ENCODE measurements around the gene NDUFAF8. TPM values are rescaled to one million over a fixed set of nuclear protein-coding genes. Genes with fewer than 3 reads are reported as not detected.

Gene NDUFAF8
- total RNA-seq, 2 experiments from 2014 or later = 129 to 165 TPM

DNA sequence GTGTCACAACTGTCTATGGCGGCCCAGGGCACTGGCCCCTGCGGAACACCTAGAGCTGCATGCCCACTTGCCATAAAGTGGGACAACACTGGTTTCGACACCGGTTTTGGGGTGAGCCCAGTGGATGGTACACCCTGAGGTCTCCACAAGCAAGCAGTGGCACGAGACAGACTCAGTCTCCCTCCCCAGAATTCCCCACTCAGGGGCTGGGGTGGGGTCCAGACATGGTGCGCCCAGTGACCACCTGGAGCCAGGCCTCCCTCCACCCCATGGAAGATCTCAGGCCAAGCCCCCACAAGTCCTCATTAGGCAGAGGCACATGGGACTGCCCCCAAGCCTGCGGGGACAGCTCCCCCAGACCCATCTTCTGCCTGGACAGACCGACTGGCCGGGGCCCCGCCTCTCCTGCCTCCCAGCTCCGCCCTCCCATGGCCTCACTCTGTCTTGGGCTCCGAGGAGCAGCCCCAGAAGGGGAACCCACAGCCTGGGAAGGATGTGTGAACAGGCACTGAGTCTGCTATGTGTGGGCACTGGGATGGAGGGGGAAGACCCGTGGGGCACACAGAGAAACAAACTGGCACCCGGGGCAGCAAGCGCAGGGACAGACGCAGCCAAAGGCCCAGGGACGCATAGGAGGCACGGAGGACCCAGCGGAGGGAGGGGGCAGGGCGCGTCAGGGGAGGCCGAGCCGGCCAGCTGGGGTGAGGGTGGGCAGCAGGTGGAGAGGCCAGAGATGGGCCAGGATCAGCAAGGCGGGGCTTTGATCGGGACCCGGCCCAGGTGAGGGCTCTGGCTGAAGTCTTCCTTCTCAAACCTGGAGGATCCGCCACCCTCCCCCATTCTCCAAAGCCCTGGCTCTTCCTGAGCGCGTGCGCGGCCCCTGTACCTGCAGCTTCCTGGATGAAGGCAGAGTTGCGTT is 3.0 kb upstream of the NDUFAF8 start:
- peaks cover 21% of the 10 kb centered on the region for H3K36me3 ChIP-seq (ENCODE audit: insufficient read depth, low read length)
- intact Hi-C loops (cut with micrococcal nuclease; ENCODE audit: unreplicated experiment) = no loop called here

DNA sequence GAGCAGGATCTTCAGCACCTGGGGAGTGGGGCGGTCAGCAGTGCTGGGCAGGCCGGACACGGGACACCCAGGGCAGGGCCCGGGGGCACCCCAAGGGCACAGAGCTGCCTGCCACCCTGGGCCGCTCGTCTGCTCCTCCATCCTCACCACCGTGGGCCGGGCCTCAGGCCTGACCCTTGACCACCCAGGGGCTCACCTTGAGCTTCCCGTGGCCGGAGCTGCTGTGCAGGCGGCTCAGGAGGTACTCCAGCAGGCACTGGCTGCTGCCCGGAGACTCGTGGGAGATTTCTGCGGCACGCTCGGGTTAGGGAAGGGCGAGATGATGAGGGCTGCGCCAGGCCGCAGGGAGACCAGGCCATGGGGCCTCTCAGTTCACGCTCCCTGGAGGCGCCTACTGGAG is 2.3 kb upstream of the NDUFAF8 start:
- Histone ChIP-seq H3K9me3 (ENCODE audit: low read length) (no peaks in the 10 kb centered on the region), H3K4me2 (ENCODE audit: low read length) (no peak overlapping the region), H3K36me3 (ENCODE audit: insufficient read depth, low read length) (peaks cover 21% of the 10 kb centered on the region), H3K4me3 (ENCODE audit: low read depth, low read length, poor library complexity, severe bottlenecking) (no peak overlapping the region), H3K4me1 (ENCODE audit: insufficient read depth, low read length, poor library complexity, severe bottlenecking) (peaks cover 29% of the 10 kb centered on the region), H3K79me2 (ENCODE audit: insufficient read depth, low read depth, low read length) (peaks cover 30% of the 10 kb centered on the region), H3K9me2 (ENCODE audit: insufficient read depth, low read length) (no peaks in the 10 kb centered on the region), H2AFZ (ENCODE audit: low read length) (no peak overlapping the region), H3K27ac (ENCODE audit: low read depth, low read length, poor library complexity, severe bottlenecking) (no peak overlapping the region), H4K20me1 (ENCODE audit: insufficient read depth, low read length) (peaks cover under 1% of the 10 kb centered on the region; the same call in 1 of the 2 replicates)
- BruUV-seq (replicated peaks) = no TSS peak
- TF ChIP-seq EZH2phosphoT487 (IDR thresholded peaks at IDR 0.05; ENCODE audit: borderline replicate concordance, low read depth, low read length) = no peak
- TF ChIP-seq, protein P1, sequence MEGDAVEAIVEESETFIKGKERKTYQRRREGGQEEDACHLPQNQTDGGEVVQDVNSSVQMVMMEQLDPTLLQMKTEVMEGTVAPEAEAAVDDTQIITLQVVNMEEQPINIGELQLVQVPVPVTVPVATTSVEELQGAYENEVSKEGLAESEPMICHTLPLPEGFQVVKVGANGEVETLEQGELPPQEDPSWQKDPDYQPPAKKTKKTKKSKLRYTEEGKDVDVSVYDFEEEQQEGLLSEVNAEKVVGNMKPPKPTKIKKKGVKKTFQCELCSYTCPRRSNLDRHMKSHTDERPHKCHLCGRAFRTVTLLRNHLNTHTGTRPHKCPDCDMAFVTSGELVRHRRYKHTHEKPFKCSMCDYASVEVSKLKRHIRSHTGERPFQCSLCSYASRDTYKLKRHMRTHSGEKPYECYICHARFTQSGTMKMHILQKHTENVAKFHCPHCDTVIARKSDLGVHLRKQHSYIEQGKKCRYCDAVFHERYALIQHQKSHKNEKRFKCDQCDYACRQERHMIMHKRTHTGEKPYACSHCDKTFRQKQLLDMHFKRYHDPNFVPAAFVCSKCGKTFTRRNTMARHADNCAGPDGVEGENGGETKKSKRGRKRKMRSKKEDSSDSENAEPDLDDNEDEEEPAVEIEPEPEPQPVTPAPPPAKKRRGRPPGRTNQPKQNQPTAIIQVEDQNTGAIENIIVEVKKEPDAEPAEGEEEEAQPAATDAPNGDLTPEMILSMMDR (conservative IDR thresholded peaks at IDR 0.05; ENCODE audit: low read length) = no peak
- intact Hi-C loops (cut with micrococcal nuclease; ENCODE audit: unreplicated experiment) = no loop called here
- ChIA-PET CTCF (ENCODE audit: unreplicated experiment) (no interaction called here), POLR2A (no interaction called here)
- DNase-seq (ENCODE audit: low spot score) = no peak

More for the DNA sequence above, 3.0 kb upstream of the NDUFAF8 start:
- CTCF ChIA-PET (ENCODE audit: unreplicated experiment) = no interaction called here
- Histone ChIP-seq H3K4me2 (ENCODE audit: low read length) (no peak overlapping the region), H3K9me2 (ENCODE audit: insufficient read depth, low read length) (no peaks in the 10 kb centered on the region), H2AFZ (ENCODE audit: low read length) (no peak overlapping the region), H3K9me3 (ENCODE audit: low read length) (no peaks in the 10 kb centered on the region), H4K20me1 (ENCODE audit: insufficient read depth, low read length) (no peaks in the 10 kb centered on the region), H3K79me2 (ENCODE audit: insufficient read depth, low read depth, low read length) (peaks cover 26% of the 10 kb centered on the region), H3K4me3 (ENCODE audit: low read depth, low read length, poor library complexity, severe bottlenecking) (no peak overlapping the region), H3K27ac (ENCODE audit: low read depth, low read length, poor library complexity, severe bottlenecking) (no peak overlapping the region), H3K4me1 (ENCODE audit: insufficient read depth, low read length, poor library complexity, severe bottlenecking) (peaks cover 22% of the 10 kb centered on the region)
- no TSS peak for BruUV-seq (replicated peaks)
- POLR2A ChIA-PET = no interaction called here
- TF ChIP-seq, protein P1 (conservative IDR thresholded peaks at IDR 0.05; ENCODE audit: low read length) = no peak
- no peak for TF ChIP-seq EZH2phosphoT487 (IDR thresholded peaks at IDR 0.05; ENCODE audit: borderline replicate concordance, low read depth, low read length)
- DNase-seq (ENCODE audit: low spot score) = no peak
